CD4-positive, alpha-beta T cell treated with Interleukin-21 for 1 hour (primary cell): ENCODE measurements around the gene RBMS3.
"Not testable (repeated sequence)": the region's sequence is repeated elsewhere in the genome, so short reads cannot be mapped to it uniquely, and the experiment has no call there.

ENCODE experiments used
- DNase-seq: peaks from one replicate; pipeline ENCODE4 v3.0.0-alpha.2; 2020

The RBMS3 gene

GRCh38 chr3:29393946-29394345, 113.1 kb downstream of the RBMS3 start:
- not testable (repeated sequence) for DNase-seq

- no peak for DNase-seq
These were observed 116.5 kb downstream of the RBMS3 start for GRCh38 chr3:29397406-29397805.

- DNase-seq: no peak
These were observed 117.9 kb downstream of the RBMS3 start for GRCh38 chr3:29398787-29399186.

GRCh38 chr3:29406291-29406832, 125.5 kb downstream of the RBMS3 start:
- no peak for DNase-seq

- DNase-seq: no peak
These were observed 127.8 kb downstream of the RBMS3 start for GRCh38 chr3:29408676-29409075.

- DNase-seq: no peak
These were observed 128.5 kb downstream of the RBMS3 start for GRCh38 chr3:29409409-29409808.

- DNase-seq: no peak
These were observed 129.3 kb downstream of the RBMS3 start for GRCh38 chr3:29410220-29410619.

GRCh38 chr3:29410660-29411405, 130.0 kb downstream of the RBMS3 start:
- no peak for DNase-seq

- no peak for DNase-seq
These were observed 131.2 kb downstream of the RBMS3 start for GRCh38 chr3:29412110-29412509.

GRCh38 chr3:29414468-29415224, 133.8 kb downstream of the RBMS3 start:
- no peak for DNase-seq

GRCh38 chr3:29415482-29416223, 134.8 kb downstream of the RBMS3 start:
- DNase-seq: no peak

- no peak for DNase-seq
These were observed 135.6 kb downstream of the RBMS3 start for GRCh38 chr3:29416514-29416913.

- DNase-seq: no peak
These were observed 139.2 kb downstream of the RBMS3 start for GRCh38 chr3:29420106-29420505.

GRCh38 chr3:29426302-29427226, 145.7 kb downstream of the RBMS3 start:
- DNase-seq: no peak

- DNase-seq: no peak
These were observed 146.6 kb downstream of the RBMS3 start for GRCh38 chr3:29427266-29428103.

- no peak for DNase-seq
These were observed 148.3 kb downstream of the RBMS3 start for GRCh38 chr3:29429055-29429679.

GRCh38 chr3:29430558-29430971, 149.7 kb downstream of the RBMS3 start:
- DNase-seq: no peak

- DNase-seq: no peak
These were observed 155.9 kb downstream of the RBMS3 start for GRCh38 chr3:29436612-29437323.

- no peak for DNase-seq
These were observed 157.7 kb downstream of the RBMS3 start for GRCh38 chr3:29438580-29438979.
